Keratinocyte (primary cell): ENCODE data around the gene GYPE. TPM values are rescaled to one million over a fixed set of nuclear protein-coding genes. Genes with fewer than 3 reads are reported as not detected.
"Not testable (repeated sequence)": the region's sequence is repeated elsewhere in the genome, so short reads cannot be mapped to it uniquely, and the experiment has no call there.

Source experiments
- DNase-seq: peaks from one replicate; pipeline ENCODE4 v3.0.0-alpha.2; 2011; ENCODE audit warnings: low read depth, missing footprints, low spot score
- FAIRE-seq: peaks from 2 replicates; lab custom pipeline; 2011; peaks lifted over from hg19 to GRCh38; lab: Jason Lieb, UNC
- H2AFZ ChIP-seq: 2 replicates; pipeline ENCODE4 v1.6.0; 2012; ENCODE audit warnings: low read length, control low read depth, inconsistent platforms; ENCODE audit not compliant: control insufficient read depth
- H3K27ac ChIP-seq: 2 replicates; pipeline ENCODE4 v1.5.1; 2011; ENCODE audit warnings: low read length; ENCODE audit not compliant: control insufficient read depth, insufficient read depth
- H3K27me3 ChIP-seq: 3 replicates; pipeline ENCODE4 v1.6.0; 2011; ENCODE audit warnings: low read length; ENCODE audit not compliant: control insufficient read depth, insufficient read depth; ENCODE audit errors: extremely low read depth
- H3K36me3 ChIP-seq, 2 experiments: 2 replicates in 1 of 2; 3 replicates in 1 of 2; pipeline ENCODE4 v1.5.1; 2011; ENCODE audit warnings: low read length in 2 of 2, mild to moderate bottlenecking in 1 of 2; ENCODE audit not compliant: control insufficient read depth in 2 of 2, insufficient read depth in 2 of 2; ENCODE audit errors: extremely low read depth in 1 of 2
- H3K4me1 ChIP-seq: 3 replicates; pipeline ENCODE4 v1.5.1; 2011; ENCODE audit warnings: low read length; ENCODE audit not compliant: control insufficient read depth, insufficient read depth; ENCODE audit errors: extremely low read depth
- H3K4me2 ChIP-seq: 3 replicates; pipeline ENCODE4 v1.6.0; 2011; ENCODE audit warnings: low read depth, low read length; ENCODE audit not compliant: control insufficient read depth, insufficient read depth; ENCODE audit errors: extremely low read depth
- H3K4me3 ChIP-seq, 3 experiments: fragments of 200-600 bp in 1 of 3; sonication (generic) in 1 of 3; 2 replicates in 2 of 3; 3 replicates in 1 of 3; pipeline ENCODE4 v1.5.1; 2011 to 2016; ENCODE audit warnings: low read length in 3 of 3, mild to moderate bottlenecking in 3 of 3, control low read depth in 2 of 3, inconsistent platforms in 1 of 3, low read depth in 1 of 3, mixed read lengths in 1 of 3, mixed run types in 1 of 3, moderate library complexity in 1 of 3; ENCODE audit not compliant: control insufficient read depth in 2 of 3, insufficient read depth in 2 of 3; ENCODE audit errors: extremely low read depth in 1 of 3
- H3K79me2 ChIP-seq: 2 replicates; pipeline ENCODE4 v1.6.0; 2012; ENCODE audit warnings: low read length; ENCODE audit not compliant: control insufficient read depth, insufficient read depth
- H3K9ac ChIP-seq: 3 replicates; pipeline ENCODE4 v1.6.0; 2011; ENCODE audit warnings: low read length; ENCODE audit not compliant: control insufficient read depth, insufficient read depth; ENCODE audit errors: extremely low read depth
- H3K9me1 ChIP-seq: 3 replicates; pipeline ENCODE4 v1.6.0; 2011; ENCODE audit warnings: low read length; ENCODE audit not compliant: control insufficient read depth, insufficient read depth; ENCODE audit errors: extremely low read depth
- H3K9me3 ChIP-seq: 2 replicates; pipeline ENCODE4 v1.5.1; 2012; ENCODE audit warnings: low read depth, low read length; ENCODE audit not compliant: control insufficient read depth
- H4K20me1 ChIP-seq: 3 replicates; pipeline ENCODE4 v1.6.0; 2011; ENCODE audit warnings: low read length; ENCODE audit not compliant: control insufficient read depth, insufficient read depth; ENCODE audit errors: extremely low read depth
- EZH2 ChIP-seq: IDR thresholded peaks from one replicate; pipeline ENCODE4 v1.6.1; 2012; ENCODE audit warnings: inconsistent platforms, mild to moderate bottlenecking, low read length, moderate library complexity
- dilution Hi-C: fragments of 300-500 bp; cut with MboI; formaldehyde crosslinking; loops from one replicate; pipeline ENCODE4 v1.7.0; 2020; ENCODE audit warnings: low sequenced_read_pairs; ENCODE audit not compliant: extremely low pct_ligation_motif_present
- polyA plus RNA-seq, 5 experiments: library from polyadenylated mRNA; depleted of rRNA in 3 of 5; stranded (reverse) in 3 of 5; stranded (forward) in 1 of 5; unstranded in 1 of 5; fragments of >200 nt; gene quantifications; 1 replicate in 1 of 5; 2 replicates in 3 of 5; 3 replicates in 1 of 5; pipeline versions ENCODE4 v1.2.1 to v1.2.3, GENCODE V29; 2011 to 2012; ENCODE audit warnings: missing spikeins in 2 of 5, low read depth in 1 of 5, low replicate concordance in 1 of 5
- TF ChIP-seq, protein P1 (sequence below), 3 experiments: IDR thresholded peaks in 1 of 3; conservative IDR thresholded peaks in 1 of 3; optimal IDR thresholded peaks in 1 of 3; 2 replicates in 2 of 3; 3 replicates in 1 of 3; pipeline versions ENCODE3 to v1.5.1; 2011; ENCODE audit warnings: low read length in 3 of 3, mild to moderate bottlenecking in 3 of 3, moderate library complexity in 2 of 3, control low read depth in 1 of 3, inconsistent platforms in 1 of 3; ENCODE audit not compliant: insufficient read depth in 2 of 3; ENCODE audit errors: extremely low read depth in 1 of 3

The GYPE gene
- polyA plus RNA-seq, 1 donor (not counting 4 experiments of a cell fraction or from before 2014, with no cell fraction given), result not detected

- H3K4me1 ChIP-seq, FAIRE-seq, H3K9ac ChIP-seq, dilution Hi-C loops, H2AFZ ChIP-seq, H3K27ac ChIP-seq, H3K27me3 ChIP-seq, DNase-seq, H3K9me3 ChIP-seq, H3K9me1 ChIP-seq, H3K4me2 ChIP-seq, H4K20me1 ChIP-seq, H3K4me3 ChIP-seq, H3K36me3 ChIP-seq, H3K79me2 ChIP-seq: not testable (repeated sequence)
These were observed 35.3 kb upstream of the GYPE start for GRCh38 chr4:143940708-143941107.

DNA sequence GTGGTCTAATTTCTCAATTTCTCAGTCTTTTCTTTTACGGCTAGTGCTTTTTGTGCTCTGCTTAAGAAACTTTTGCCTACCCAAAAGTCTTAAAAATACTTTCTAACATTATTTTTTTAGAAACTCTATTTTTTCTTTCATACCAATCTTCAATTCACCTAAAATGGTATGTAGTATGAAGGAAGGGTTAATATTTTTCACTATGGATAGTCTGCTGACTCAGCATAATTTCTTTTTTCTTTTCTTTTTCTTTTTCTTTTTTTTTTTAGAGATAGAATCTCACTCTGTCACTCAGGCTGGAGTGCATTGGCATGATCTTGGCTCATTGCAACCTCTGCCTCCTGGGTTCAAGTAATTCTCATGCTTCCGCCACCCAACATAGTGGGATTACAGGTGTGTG is 34.2 kb upstream of the GYPE start:
- dilution Hi-C loops, result no loop called here
- H3K36me3 ChIP-seq, result no peaks in the 10 kb centered on the region
- H3K79me2 ChIP-seq, result no peaks in the 10 kb centered on the region
- FAIRE-seq, result no peak
- no peak overlapping the region for H3K27ac ChIP-seq
- H3K27me3 ChIP-seq, result no peaks in the 10 kb centered on the region
- no peaks in the 10 kb centered on the region for H3K4me1 ChIP-seq
- no peak for TF ChIP-seq EZH2
- TF ChIP-seq, protein P1, sequence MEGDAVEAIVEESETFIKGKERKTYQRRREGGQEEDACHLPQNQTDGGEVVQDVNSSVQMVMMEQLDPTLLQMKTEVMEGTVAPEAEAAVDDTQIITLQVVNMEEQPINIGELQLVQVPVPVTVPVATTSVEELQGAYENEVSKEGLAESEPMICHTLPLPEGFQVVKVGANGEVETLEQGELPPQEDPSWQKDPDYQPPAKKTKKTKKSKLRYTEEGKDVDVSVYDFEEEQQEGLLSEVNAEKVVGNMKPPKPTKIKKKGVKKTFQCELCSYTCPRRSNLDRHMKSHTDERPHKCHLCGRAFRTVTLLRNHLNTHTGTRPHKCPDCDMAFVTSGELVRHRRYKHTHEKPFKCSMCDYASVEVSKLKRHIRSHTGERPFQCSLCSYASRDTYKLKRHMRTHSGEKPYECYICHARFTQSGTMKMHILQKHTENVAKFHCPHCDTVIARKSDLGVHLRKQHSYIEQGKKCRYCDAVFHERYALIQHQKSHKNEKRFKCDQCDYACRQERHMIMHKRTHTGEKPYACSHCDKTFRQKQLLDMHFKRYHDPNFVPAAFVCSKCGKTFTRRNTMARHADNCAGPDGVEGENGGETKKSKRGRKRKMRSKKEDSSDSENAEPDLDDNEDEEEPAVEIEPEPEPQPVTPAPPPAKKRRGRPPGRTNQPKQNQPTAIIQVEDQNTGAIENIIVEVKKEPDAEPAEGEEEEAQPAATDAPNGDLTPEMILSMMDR (optimal IDR thresholded peaks at IDR 0.05 in 1 of 3, IDR thresholded peaks at IDR 0.05 in 1 of 3, conservative IDR thresholded peaks at IDR 0.05 in 1 of 3; ENCODE audit: extremely low read depth in 1 of 3, insufficient read depth in 2 of 3, low read length in 3 of 3), result no peak
- no peak overlapping the region for H3K4me2 ChIP-seq
- H3K9me3 ChIP-seq, result no peaks in the 10 kb centered on the region
- H3K4me3 ChIP-seq, result no peak overlapping the region
- H2AFZ ChIP-seq, result no peak overlapping the region
- no peaks in the 10 kb centered on the region for H3K9me1 ChIP-seq
- H3K9ac ChIP-seq, result no peak overlapping the region
- DNase-seq, result no peak
- no peaks in the 10 kb centered on the region for H4K20me1 ChIP-seq

DNA sequence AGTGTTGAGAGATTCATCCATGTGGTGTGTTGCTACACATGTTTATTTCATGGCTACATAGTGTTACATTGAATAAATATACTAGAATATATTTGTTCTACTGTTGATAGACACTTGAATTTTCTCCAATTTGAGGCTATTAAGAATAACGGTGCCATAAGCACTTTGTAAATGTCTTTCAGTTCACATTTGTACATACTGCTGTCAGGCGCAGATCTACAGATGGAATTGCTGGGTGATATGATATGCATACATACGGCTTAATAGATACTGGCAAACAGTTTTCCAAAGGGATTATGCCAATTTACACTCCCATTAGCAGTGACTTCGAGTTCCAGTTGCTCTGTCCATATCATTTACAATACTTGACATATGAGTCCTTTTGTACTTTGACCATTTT is 33.5 kb upstream of the GYPE start:
- DNase-seq, H3K4me1 ChIP-seq, H3K27ac ChIP-seq, H2AFZ ChIP-seq, H3K36me3 ChIP-seq, H3K27me3 ChIP-seq, H3K9ac ChIP-seq, H3K9me3 ChIP-seq, H3K79me2 ChIP-seq, H3K9me1 ChIP-seq, H3K4me3 ChIP-seq, FAIRE-seq, dilution Hi-C loops, H3K4me2 ChIP-seq, H4K20me1 ChIP-seq: not testable (repeated sequence)
